Endothelial cell of umbilical vein (primary cell): ENCODE data around the gene ATP4A. TPM values are rescaled to one million over a fixed set of nuclear protein-coding genes. Genes with fewer than 3 reads are reported as not detected.

Source experiments
- Bru-seq: library from RNA; stranded (reverse); fragments of 400-500 nt; gene quantifications from one replicate; lab custom pipeline; 2021; lab: Mats Ljungman, UMichigan
- BruChase-seq, 2 experiments: library from RNA; stranded (reverse); fragments of 400-500 nt; gene quantifications; one replicate each; lab custom pipeline; 2021; lab: Mats Ljungman, UMichigan
- BruUV-seq: library from RNA; stranded (reverse); fragments of 400-500 nt; replicated peaks from 2 replicates; lab custom pipeline; 2021; lab: Mats Ljungman, UMichigan
- CTCF ChIA-PET: fragments of 300-600, 350-600 bp; sonication (Branson Sonifier 250); formaldehyde crosslinking; loops from one replicate; lab custom pipeline; 2021; ENCODE audit warnings: antibody characterized with exemption, inconsistent platforms; lab: Charles Lee
- POLR2A ChIA-PET: fragments of 300-600, 350-600 bp; sonication (Branson Sonifier 250); formaldehyde crosslinking; loops from one replicate; lab custom pipeline; 2021; ENCODE audit warnings: antibody characterized with exemption, inconsistent platforms; lab: Charles Lee
- DNase-seq: peaks from one replicate; pipeline ENCODE4 v3.0.0-alpha.2; 2011; ENCODE audit warnings: low read depth, low spot score
- FAIRE-seq: peaks from 2 replicates; lab custom pipeline; 2011; peaks lifted over from hg19 to GRCh38; lab: Jason Lieb, UNC
- H2AFZ ChIP-seq: 2 replicates; pipeline ENCODE4 v1.6.0; 2012; ENCODE audit warnings: low read depth, low read length, control low read depth, inconsistent platforms
- H3K27ac ChIP-seq: 2 replicates; pipeline ENCODE4 v1.5.1; 2011; ENCODE audit warnings: low read depth, mild to moderate bottlenecking, control low read depth, low read length, moderate library complexity; ENCODE audit not compliant: insufficient read depth
- H3K27me3 ChIP-seq, 2 experiments: 2 replicates each; pipeline versions ENCODE4 v1.6.0 to v1.6.1; 2011; ENCODE audit warnings: low read length in 2 of 2, mixed read lengths in 1 of 2; ENCODE audit not compliant: control insufficient read depth in 2 of 2, insufficient read depth in 2 of 2
- H3K36me3 ChIP-seq, 2 experiments: 2 replicates in 1 of 2; 3 replicates in 1 of 2; pipeline ENCODE4 v1.5.1; 2011; ENCODE audit warnings: low read length in 2 of 2, mild to moderate bottlenecking in 1 of 2, moderate library complexity in 1 of 2; ENCODE audit not compliant: control insufficient read depth in 2 of 2, insufficient read depth in 2 of 2; ENCODE audit errors: extremely low read depth in 1 of 2
- H3K4me1 ChIP-seq: 3 replicates; pipeline ENCODE4 v1.5.1; 2011; ENCODE audit warnings: mild to moderate bottlenecking, low read length; ENCODE audit not compliant: control insufficient read depth, insufficient read depth; ENCODE audit errors: extremely low read depth
- H3K4me2 ChIP-seq: 2 replicates; pipeline ENCODE4 v1.6.1; 2011; ENCODE audit warnings: low read length, control low read depth, mixed read lengths; ENCODE audit not compliant: insufficient read depth
- H3K4me3 ChIP-seq, 3 experiments: fragments of 200-600 bp in 1 of 3; sonication (generic), shearing (Covaris generic) in 1 of 3; replicated peaks in 1 of 3; 2 replicates each; pipeline ENCODE4 v1.5.1; 2011 to 2016; ENCODE audit warnings: control low read depth in 3 of 3, low read length in 3 of 3, mild to moderate bottlenecking in 2 of 3, inconsistent platforms in 1 of 3, low read depth in 1 of 3, moderate library complexity in 1 of 3; ENCODE audit not compliant: insufficient read depth in 1 of 3
- H3K79me2 ChIP-seq: 2 replicates; pipeline ENCODE4 v1.6.0; 2012; ENCODE audit warnings: low read length, inconsistent platforms; ENCODE audit not compliant: control insufficient read depth, insufficient read depth
- H3K9ac ChIP-seq: replicated peaks from 2 replicates; pipeline ENCODE3; 2011; ENCODE audit warnings: low read length, control low read depth; ENCODE audit not compliant: insufficient read depth; ENCODE audit errors: extremely low read depth
- H3K9me1 ChIP-seq: replicated peaks from 3 replicates; pipeline ENCODE4 v1.6.0; 2011; ENCODE audit warnings: mild to moderate bottlenecking, low read length; ENCODE audit not compliant: control insufficient read depth, insufficient read depth; ENCODE audit errors: extremely low read depth
- H3K9me3 ChIP-seq: replicated peaks from 2 replicates; pipeline ENCODE4 v1.5.1; 2012; ENCODE audit warnings: low read length, inconsistent platforms; ENCODE audit not compliant: control insufficient read depth, insufficient read depth
- H4K20me1 ChIP-seq: replicated peaks from 2 replicates; pipeline ENCODE3; 2011; ENCODE audit warnings: mild to moderate bottlenecking, low read length; ENCODE audit not compliant: control insufficient read depth, insufficient read depth; ENCODE audit errors: extremely low read depth
- CTCF ChIP-seq, 2 donors: IDR thresholded peaks; 1 replicate in 1 of 2; 2 replicates in 1 of 2; pipeline ENCODE4 v1.5.1; 2011; ENCODE audit warnings: low read length in 2 of 2, mild to moderate bottlenecking in 2 of 2, moderate library complexity in 2 of 2, control low read depth in 1 of 2, inconsistent platforms in 1 of 2, low read depth in 1 of 2; ENCODE audit not compliant: insufficient read depth in 1 of 2; ENCODE audit errors: extremely low read depth in 1 of 2
- FOS ChIP-seq: IDR thresholded peaks from 2 replicates; pipeline ENCODE4 v1.6.1; 2011; ENCODE audit warnings: mild to moderate bottlenecking, low read length, moderate library complexity, borderline replicate concordance; ENCODE audit not compliant: insufficient read depth
- JUN ChIP-seq: IDR thresholded peaks from 2 replicates; pipeline ENCODE4 v1.6.1; 2011; ENCODE audit warnings: borderline replicate concordance, low read depth; ENCODE audit not compliant: insufficient read length, insufficient read depth
- MAX ChIP-seq: IDR thresholded peaks from 2 replicates; pipeline ENCODE4 v1.6.1; 2011; ENCODE audit not compliant: insufficient read depth, insufficient read length
- POLR2A ChIP-seq: IDR thresholded peaks from 2 replicates; pipeline ENCODE4 v1.6.1; 2012; ENCODE audit warnings: low read depth, mild to moderate bottlenecking, control low read depth, low read length
- POLR2AphosphoS5 ChIP-seq: IDR thresholded peaks from 2 replicates; pipeline ENCODE4 v1.6.1; 2012; ENCODE audit warnings: low read depth, mild to moderate bottlenecking, control low read depth, low read length, moderate library complexity; ENCODE audit not compliant: insufficient read depth
- dilution Hi-C: fragments of 300-500 bp; cut with MboI; formaldehyde crosslinking; loops from one replicate; pipeline ENCODE4 v1.15.0; 2019; ENCODE audit warnings: low sequenced_read_pairs; ENCODE audit not compliant: extremely low pct_ligation_motif_present
- intact Hi-C: fragments of 100-400 bp; cut with micrococcal nuclease; formaldehyde crosslinking; loops from one replicate; pipeline ENCODE4 v1.10.0; 2022
- long read RNA-seq: library from polyadenylated mRNA; stranded (forward); transcript quantifications from one replicate; pipeline ENCODE4 v2.0.0, GENCODE V29; 2021
- polyA minus RNA-seq, 3 experiments: library from RNA; depleted of rRNA, polyadenylated mRNA; stranded (reverse); fragments of >200 nt; gene quantifications; 1 replicate in 1 of 3; 2 replicates in 2 of 3; pipeline ENCODE4 v1.2.3, GENCODE V29; 2011
- polyA plus RNA-seq, 4 experiments: library from polyadenylated mRNA; depleted of rRNA in 3 of 4; stranded (reverse) in 3 of 4; unstranded in 1 of 4; fragments of >200 nt; gene quantifications; 2 replicates each; pipeline versions ENCODE4 v1.2.1 to v1.2.3, GENCODE V29; 2011 to 2012; ENCODE audit warnings: missing spikeins in 1 of 4
- total RNA-seq: library from RNA; stranded (reverse); gene quantifications from 2 replicates; pipeline ENCODE4 v1.2.3, GENCODE V29; 2021

Gene ATP4A
- total RNA-seq = not detected in 2 replicates
- not detected in 2 replicates for polyA plus RNA-seq
- polyA plus RNA-seq (2011; cell fraction: cytosol; rRNA removed) = not detected in 2 replicates
- not detected in 2 replicates for polyA plus RNA-seq (2011; cell fraction: nucleus; rRNA removed)
- not detected in 2 replicates for polyA plus RNA-seq (2012)
- polyA minus RNA-seq = not detected in 2 replicates
- polyA minus RNA-seq (2011; cell fraction: cytosol; rRNA and poly(A)+ RNA removed) = not detected
- not detected in 2 replicates for polyA minus RNA-seq (2011; cell fraction: nucleus; rRNA and poly(A)+ RNA removed)
- Bru-seq, nascent RNA = not detected
- BruChase-seq, experiment 1, labeled RNA remaining after a 6-hour chase = not detected
- BruChase-seq, experiment 2, labeled RNA remaining after a 2-hour chase = not detected
- long read RNA-seq = 0 reads

GRCh38 chr19:35563207-35563829 lies at the start of gene ATP4A:
Gene ATP4A, minus strand, starts transcription at chr19:35563658. Its CDS starts 29 bp downstream, at chr19:35563629.
- BruUV-seq = no TSS peak
- H3K27me3 ChIP-seq = peaks cover 0 to 4% of the 10 kb centered on the region in 2 experiments

More at GRCh38 chr19:35563207-35563829, at the start of gene ATP4A:
- Histone ChIP-seq H3K27ac (no peak within 1 kb of the TSS), H3K36me3 (no peaks in the 10 kb centered on the region), H3K4me2 (no peak within 1 kb of the TSS), H3K9me1 (no peaks in the 10 kb centered on the region), H3K4me1 (no peaks in the 10 kb centered on the region), H3K4me3 (no peak within 1 kb of the TSS), H3K79me2 (no peaks in the 10 kb centered on the region), H3K9me3 (no peaks in the 10 kb centered on the region), H4K20me1 (no peaks in the 10 kb centered on the region), H3K9ac (no peak within 1 kb of the TSS), H2AFZ (no peak within 1 kb of the TSS)
- no peak for DNase-seq
- intact Hi-C loops = no loop called here
- ChIA-PET CTCF (interaction anchor here (1.5 kb wide), 1 partner anchor 15 kb away, joined by 6 read pairs; no protein-coding TSS in a partner anchor), POLR2A (no interaction called here)
- no peak for FAIRE-seq
- TF ChIP-seq POLR2A (no peak), FOS (no peak), CTCF (IDR thresholded peaks at IDR 0.05; ENCODE audit: extremely low read depth in 1 of 2, insufficient read depth in 1 of 2, low read depth in 1 of 2, low read length in 2 of 2) (no peak), MAX (no peak), POLR2AphosphoS5 (no peak), JUN (no peak)
- dilution Hi-C loops = no loop called here
